ENCODE measurements around the gene LHFPL3. TPM values are rescaled to one million over a fixed set of nuclear protein-coding genes. Genes with fewer than 3 reads are reported as not detected.

LHFPL3 gene
- total RNA-seq, 4 donors from 2014 or later: not detected

DNA sequence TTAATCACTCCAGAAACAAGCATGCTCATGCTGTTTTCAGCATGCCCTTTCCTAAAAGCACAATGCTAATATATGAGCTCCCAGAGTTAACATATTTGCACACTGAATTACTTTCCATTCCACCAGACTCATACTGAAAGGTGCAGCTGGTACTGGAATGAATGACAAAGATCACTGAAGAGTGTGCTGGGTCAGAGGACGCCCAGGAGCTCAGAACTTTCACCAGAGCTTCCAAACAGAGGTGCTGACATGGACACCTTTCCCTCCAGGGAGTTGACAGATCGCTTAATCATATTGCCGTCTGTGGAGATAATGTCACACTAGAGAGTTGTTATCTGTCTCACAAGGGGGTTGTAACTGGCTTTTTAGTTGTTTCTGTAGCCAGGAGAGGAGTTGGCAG is 292.9 kb downstream of the LHFPL3 start:
- Histone ChIP-seq H3K9me3 (no peaks in the 10 kb centered on the region), H3K27ac (no peak overlapping the region), H3K4me3 (replicated peaks in 1 of 3) (no peak overlapping the region), H3K36me3 (no peaks in the 10 kb centered on the region), H3K27me3 (no peaks in the 10 kb centered on the region), H3K4me1 (no peaks in the 10 kb centered on the region)
- WGBS, 2 donors: 40 to 46% methylated on average over 3 of the region's 3 CpGs
- DNase-seq: no peak
- TF ChIP-seq POLR2A (IDR thresholded peaks at IDR 0.05): no peak
- TF ChIP-seq, protein P1, sequence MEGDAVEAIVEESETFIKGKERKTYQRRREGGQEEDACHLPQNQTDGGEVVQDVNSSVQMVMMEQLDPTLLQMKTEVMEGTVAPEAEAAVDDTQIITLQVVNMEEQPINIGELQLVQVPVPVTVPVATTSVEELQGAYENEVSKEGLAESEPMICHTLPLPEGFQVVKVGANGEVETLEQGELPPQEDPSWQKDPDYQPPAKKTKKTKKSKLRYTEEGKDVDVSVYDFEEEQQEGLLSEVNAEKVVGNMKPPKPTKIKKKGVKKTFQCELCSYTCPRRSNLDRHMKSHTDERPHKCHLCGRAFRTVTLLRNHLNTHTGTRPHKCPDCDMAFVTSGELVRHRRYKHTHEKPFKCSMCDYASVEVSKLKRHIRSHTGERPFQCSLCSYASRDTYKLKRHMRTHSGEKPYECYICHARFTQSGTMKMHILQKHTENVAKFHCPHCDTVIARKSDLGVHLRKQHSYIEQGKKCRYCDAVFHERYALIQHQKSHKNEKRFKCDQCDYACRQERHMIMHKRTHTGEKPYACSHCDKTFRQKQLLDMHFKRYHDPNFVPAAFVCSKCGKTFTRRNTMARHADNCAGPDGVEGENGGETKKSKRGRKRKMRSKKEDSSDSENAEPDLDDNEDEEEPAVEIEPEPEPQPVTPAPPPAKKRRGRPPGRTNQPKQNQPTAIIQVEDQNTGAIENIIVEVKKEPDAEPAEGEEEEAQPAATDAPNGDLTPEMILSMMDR (IDR thresholded peaks at IDR 0.05): no peak
- intact Hi-C loops (cut with DNase I): no loop called here

DNA sequence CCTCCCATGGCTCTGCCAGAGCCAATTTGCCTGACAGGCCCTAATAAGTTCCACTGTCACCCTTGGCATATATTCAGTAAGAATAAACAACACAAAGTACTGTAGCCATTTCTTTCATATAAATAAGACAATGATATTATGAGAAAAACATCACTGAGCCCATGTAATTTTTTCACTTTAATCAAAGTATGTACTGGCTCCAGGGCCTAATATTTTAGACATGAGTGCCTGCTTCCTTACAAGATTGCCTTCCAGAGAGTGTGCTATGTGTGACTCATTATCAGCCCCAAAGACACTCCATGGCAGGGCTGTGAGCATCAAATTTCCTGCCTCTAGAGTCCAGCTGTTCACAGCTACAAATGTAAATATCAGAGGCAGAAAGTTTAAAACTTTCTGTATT is 297.6 kb downstream of the LHFPL3 start:
- no peak overlapping the region for H3K27ac ChIP-seq
- intact Hi-C loops (cut with DNase I): no loop called here
- H3K4me1 ChIP-seq: no peaks in the 10 kb centered on the region
- no peak overlapping the region for H3K4me3 ChIP-seq (replicated peaks in 1 of 3)
- H3K9me3 ChIP-seq: no peaks in the 10 kb centered on the region
- TF ChIP-seq POLR2A (IDR thresholded peaks at IDR 0.05): no peak
- TF ChIP-seq, protein P1 (IDR thresholded peaks at IDR 0.05): no peak
- H3K27me3 ChIP-seq: no peaks in the 10 kb centered on the region
- no peaks in the 10 kb centered on the region for H3K36me3 ChIP-seq
- no peak for DNase-seq

DNA sequence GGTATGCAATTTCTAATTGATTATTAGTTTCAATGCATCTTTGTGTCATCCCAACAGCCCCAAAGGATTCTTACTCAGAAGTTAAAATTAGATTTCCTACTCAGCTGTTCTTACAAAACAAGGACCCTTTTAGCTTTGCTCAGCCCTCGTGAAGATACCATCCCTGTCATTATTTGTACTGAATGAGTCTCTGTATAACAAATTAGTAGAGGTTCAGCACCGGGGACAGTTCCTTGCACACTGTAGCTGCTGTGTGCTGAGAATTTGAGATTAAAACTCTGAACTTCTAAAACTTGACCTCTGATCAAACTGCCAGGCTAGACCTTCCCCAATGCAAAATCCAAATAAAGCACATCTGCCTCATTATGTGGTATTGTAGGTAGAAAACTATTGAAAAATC is 299.1 kb downstream of the LHFPL3 start:
- intact Hi-C loops (cut with DNase I): no loop called here
- H3K4me1 ChIP-seq: no peaks in the 10 kb centered on the region
- H3K36me3 ChIP-seq: no peaks in the 10 kb centered on the region
- DNase-seq: peak; percentile 3 to 37
- no peak overlapping the region for H3K4me3 ChIP-seq (replicated peaks in 1 of 3)
- no peaks in the 10 kb centered on the region for H3K9me3 ChIP-seq
- TF ChIP-seq, protein P1 (IDR thresholded peaks at IDR 0.05): no peak
- no peak for TF ChIP-seq POLR2A (IDR thresholded peaks at IDR 0.05)
- WGBS, 2 donors: 2 to 6% methylated on average over 2 of the region's 2 CpGs
- H3K27me3 ChIP-seq: no peaks in the 10 kb centered on the region
- H3K27ac ChIP-seq: no peak overlapping the region

DNA sequence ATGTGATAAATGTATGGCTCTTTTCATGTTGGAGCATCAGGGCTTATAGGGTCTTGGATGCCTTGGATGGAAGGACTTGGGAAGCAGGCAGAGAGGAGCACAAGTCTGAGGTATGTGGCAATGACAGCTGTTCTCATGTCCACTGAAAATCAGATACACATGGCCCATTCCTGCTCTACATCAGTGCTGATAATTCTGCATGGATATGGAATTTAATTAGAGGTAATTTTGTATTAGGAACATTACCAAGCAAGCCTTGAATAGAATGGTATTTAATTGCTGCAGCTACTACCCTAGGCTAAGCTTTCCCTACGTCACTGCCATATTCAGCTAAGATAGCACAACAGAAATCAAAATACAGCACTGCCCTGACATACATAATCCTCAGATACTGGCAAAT is 299.6 kb downstream of the LHFPL3 start:
- intact Hi-C loops (cut with DNase I): no loop called here
- Histone ChIP-seq H3K27me3 (no peaks in the 10 kb centered on the region), H3K36me3 (no peaks in the 10 kb centered on the region), H3K4me1 (no peaks in the 10 kb centered on the region), H3K9me3 (no peaks in the 10 kb centered on the region), H3K4me3 (replicated peaks in 1 of 3) (no peak overlapping the region), H3K27ac (no peak overlapping the region)
- WGBS, 2 donors: 75 to 92% methylated on average over 1 of the region's 1 CpG
- DNase-seq: no peak
- TF ChIP-seq, protein P1 (IDR thresholded peaks at IDR 0.05): no peak
- no peak for TF ChIP-seq POLR2A (IDR thresholded peaks at IDR 0.05)

DNA sequence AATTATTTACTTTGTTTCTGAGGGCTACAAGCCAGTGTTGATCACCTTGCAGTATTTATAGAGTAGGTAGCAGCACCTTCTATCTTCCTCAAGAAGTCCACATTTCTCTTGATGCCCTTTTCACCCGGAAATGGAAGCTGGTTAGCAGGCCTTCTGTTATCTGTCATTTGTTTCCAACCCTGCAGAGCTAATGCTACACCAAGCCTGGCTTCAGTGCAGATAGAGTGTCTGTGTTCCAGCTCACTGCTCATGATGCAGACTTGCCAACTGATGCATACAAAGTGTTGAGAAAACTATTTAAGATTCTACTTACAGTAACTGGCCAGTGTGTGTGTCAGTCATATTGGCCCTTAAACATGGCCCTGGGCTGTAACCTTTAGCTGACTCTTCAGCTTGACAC is 301.0 kb downstream of the LHFPL3 start:
- Histone ChIP-seq H3K4me3 (replicated peaks in 1 of 3) (no peak overlapping the region), H3K27ac (no peak overlapping the region), H3K27me3 (no peaks in the 10 kb centered on the region), H3K4me1 (no peaks in the 10 kb centered on the region), H3K9me3 (no peaks in the 10 kb centered on the region), H3K36me3 (no peaks in the 10 kb centered on the region)
- intact Hi-C loops (cut with DNase I): no loop called here
- DNase-seq: no peak
- 68 to 69% methylated on average over 1 of the region's 1 CpG for WGBS, 2 donors
- TF ChIP-seq POLR2A (IDR thresholded peaks at IDR 0.05): no peak
- TF ChIP-seq, protein P1 (IDR thresholded peaks at IDR 0.05): no peak

Measured in thyroid gland (tissue), 4 donors.